Measurements from ENCODE around the gene GRK5. TPM values are rescaled to one million over a fixed set of nuclear protein-coding genes. Genes with fewer than 3 reads are reported as not detected.
A peak's percentile ranks its signal among the peaks of the same experiment; 100 is the strongest.

Gene GRK5
- total RNA-seq, 4 donors from 2014 or later = 6.0 to 111 (median 9.5) TPM

DNA sequence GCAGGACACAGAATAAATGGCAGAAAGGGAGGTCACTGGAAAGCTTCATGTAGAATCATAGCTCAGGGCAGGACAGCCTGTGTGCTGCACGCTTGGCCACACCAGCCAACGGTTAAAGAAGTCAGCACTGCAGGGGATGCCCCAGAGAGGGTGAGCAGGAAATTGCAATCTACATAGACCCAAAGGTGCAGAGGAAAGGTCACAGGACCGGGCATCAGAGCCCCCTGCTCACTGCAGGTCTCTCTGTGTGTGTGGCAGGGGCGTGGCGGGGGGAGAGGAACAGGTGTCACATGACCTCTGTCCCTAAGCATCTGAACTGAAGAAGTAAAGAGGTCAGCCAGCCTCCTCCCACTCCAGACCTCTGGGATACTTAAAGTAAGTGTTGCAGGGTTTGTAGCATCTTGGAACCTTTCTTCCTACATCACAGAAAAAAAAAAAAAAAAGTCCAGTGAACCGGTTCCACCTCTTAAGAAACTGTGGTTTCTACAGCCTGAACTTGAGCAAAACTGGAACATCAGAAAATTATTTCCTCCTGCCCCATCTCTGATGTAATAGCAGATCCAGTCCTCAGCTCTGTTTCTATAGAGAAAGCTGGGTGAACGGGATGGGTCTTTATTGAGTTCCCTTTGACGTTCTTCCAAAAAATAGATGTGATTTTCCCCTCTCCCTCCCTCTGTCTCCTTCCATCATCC, 270.9 kb downstream of the GRK5 start:
- Histone ChIP-seq H3K27ac (no peak overlapping the region), H3K36me3 (no peaks in the 10 kb centered on the region), H3K9me3 (no peaks in the 10 kb centered on the region), H3K27me3 (no peaks in the 10 kb centered on the region), H3K4me3 (no peak overlapping the region), H3K4me1 (no peaks in the 10 kb centered on the region)
- WGBS, 2 donors (ENCODE audit: low coverage in 1 of 2) = 31 to 47% methylated on average over 3 to 8 of the region's 8 CpGs
- no peak for TF ChIP-seq POLR2AphosphoS5 (IDR thresholded peaks at IDR 0.05)
- TF ChIP-seq POLR2A (IDR thresholded peaks at IDR 0.05) = no peak
- TF ChIP-seq EP300 (IDR thresholded peaks at IDR 0.05; ENCODE audit: low read depth) = no peak
- no peak for TF ChIP-seq CTCF (IDR thresholded peaks at IDR 0.05)
- in situ Hi-C loops (cut with MboI; ENCODE audit: low pct_ligation_motif_present in 1 of 4, low pct_unique_long_range_greater_than_20kb in 1 of 4, low sequenced_read_pairs in 3 of 4) = no loop called here
- intact Hi-C loops (cut with DNase I; ENCODE audit: low total_unique reads) = no loop called here
- no peak for DNase-seq

DNA sequence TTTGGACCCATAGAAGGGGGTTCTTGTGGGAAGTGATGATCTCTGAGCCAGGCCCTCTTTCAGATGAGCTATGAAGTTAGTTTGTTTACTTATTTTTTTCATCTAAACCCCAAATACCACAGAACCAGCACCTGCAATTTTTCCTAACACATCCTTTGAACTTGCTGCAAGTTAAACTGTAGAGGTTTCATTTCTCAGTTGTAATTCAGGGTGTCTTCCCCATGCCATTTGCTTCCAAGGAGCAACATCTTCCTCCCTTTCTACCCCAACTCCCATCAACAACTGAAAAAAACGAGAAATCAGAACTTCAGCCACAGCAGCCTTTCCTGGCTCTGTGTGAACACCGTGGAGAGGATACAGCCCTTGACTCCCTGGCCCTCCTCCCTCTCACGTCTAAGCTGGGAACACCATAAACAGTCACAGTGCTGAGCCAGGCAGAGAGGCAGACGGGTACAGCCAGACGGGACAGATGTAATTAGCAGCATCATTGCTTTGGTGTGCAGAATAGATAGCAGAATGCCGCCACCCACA, 271.5 kb downstream of the GRK5 start:
- no peaks in the 10 kb centered on the region for H3K4me1 ChIP-seq
- no peaks in the 10 kb centered on the region for H3K36me3 ChIP-seq
- in situ Hi-C loops (cut with MboI; ENCODE audit: low pct_ligation_motif_present in 1 of 4, low pct_unique_long_range_greater_than_20kb in 1 of 4, low sequenced_read_pairs in 3 of 4) (no loop called here), intact Hi-C loops (cut with DNase I; ENCODE audit: low total_unique reads) (no loop called here)
- WGBS, 2 donors (ENCODE audit: low coverage in 1 of 2) = 0 to 28% methylated on average over 1 to 6 of the region's 6 CpGs
- H3K27me3 ChIP-seq = no peaks in the 10 kb centered on the region
- no peak overlapping the region for H3K27ac ChIP-seq
- DNase-seq = no peak
- TF ChIP-seq POLR2A (IDR thresholded peaks at IDR 0.05) (no peak), POLR2AphosphoS5 (IDR thresholded peaks at IDR 0.05) (peak in 1 of 3 donors; percentile 17)
- H3K9me3 ChIP-seq = no peaks in the 10 kb centered on the region
- H3K4me3 ChIP-seq = no peak overlapping the region

DNA sequence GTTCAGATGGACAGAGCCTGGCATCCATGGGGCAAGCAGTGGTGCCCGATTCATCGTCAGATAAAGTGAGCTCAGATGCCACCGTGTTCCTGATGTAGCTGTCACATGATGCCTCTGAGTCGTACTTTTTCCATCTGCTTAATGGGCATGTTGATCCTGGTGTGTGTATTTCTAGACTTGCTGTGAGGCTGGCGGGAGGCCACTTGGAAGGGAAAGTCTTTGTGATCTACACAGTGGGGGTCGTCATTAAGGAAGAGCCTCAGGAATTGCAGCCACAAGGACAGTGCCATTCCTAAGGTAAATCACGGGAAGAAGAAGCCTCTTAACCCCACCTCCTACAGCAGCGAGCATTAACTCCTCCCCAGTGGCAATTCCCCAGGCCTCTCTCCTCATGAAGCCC, 272.2 kb downstream of the GRK5 start:
- H3K27me3 ChIP-seq = no peaks in the 10 kb centered on the region
- no peak for DNase-seq
- no peak overlapping the region for H3K27ac ChIP-seq
- no peaks in the 10 kb centered on the region for H3K36me3 ChIP-seq
- TF ChIP-seq POLR2A (IDR thresholded peaks at IDR 0.05) = no peak
- 61% methylated on average over 8 of the region's 8 CpGs; no CpG with 5 or more reads in 1 of the 2 donors for WGBS, 2 donors (ENCODE audit: low coverage in 1 of 2)
- in situ Hi-C loops (cut with MboI; ENCODE audit: low pct_ligation_motif_present in 1 of 4, low pct_unique_long_range_greater_than_20kb in 1 of 4, low sequenced_read_pairs in 3 of 4) (no loop called here), intact Hi-C loops (cut with DNase I; ENCODE audit: low total_unique reads) (no loop called here)
- no peaks in the 10 kb centered on the region for H3K4me1 ChIP-seq
- no peak overlapping the region for H3K4me3 ChIP-seq
- no peaks in the 10 kb centered on the region for H3K9me3 ChIP-seq

GRCh38 chr10:119480667-119481066, 273.3 kb downstream of the GRK5 start:
- Histone ChIP-seq H3K27ac (no peak overlapping the region), H3K9me3 (no peaks in the 10 kb centered on the region), H3K4me1 (no peaks in the 10 kb centered on the region), H3K4me3 (no peak overlapping the region), H3K36me3 (no peaks in the 10 kb centered on the region), H3K27me3 (no peaks in the 10 kb centered on the region)
- intact Hi-C loops (cut with DNase I; ENCODE audit: low total_unique reads) = no loop called here
- TF ChIP-seq POLR2AphosphoS5 (IDR thresholded peaks at IDR 0.05) = no peak
- TF ChIP-seq POLR2A (IDR thresholded peaks at IDR 0.05) = no peak
- no peak for TF ChIP-seq EP300 (IDR thresholded peaks at IDR 0.05; ENCODE audit: low read depth)
- no peak for TF ChIP-seq CTCF (IDR thresholded peaks at IDR 0.05)
- DNase-seq = no peak
- 0 to 60% methylated on average over 1 to 4 of the region's 4 CpGs for WGBS, 2 donors (ENCODE audit: low coverage in 1 of 2)
- in situ Hi-C loops (cut with MboI; ENCODE audit: low pct_ligation_motif_present in 1 of 4, low pct_unique_long_range_greater_than_20kb in 1 of 4, low sequenced_read_pairs in 3 of 4) = no loop called here

GRCh38 chr10:119481781-119482426, 274.5 kb downstream of the GRK5 start:
- Histone ChIP-seq H3K4me3 (no peak overlapping the region), H3K4me1 (no peaks in the 10 kb centered on the region), H3K27me3 (no peaks in the 10 kb centered on the region), H3K27ac (no peak overlapping the region), H3K36me3 (no peaks in the 10 kb centered on the region), H3K9me3 (no peaks in the 10 kb centered on the region)
- WGBS, 2 donors (ENCODE audit: low coverage in 1 of 2) = 60 to 93% methylated on average over 1 to 12 of the region's 12 CpGs
- in situ Hi-C loops (cut with MboI; ENCODE audit: low pct_ligation_motif_present in 1 of 4, low pct_unique_long_range_greater_than_20kb in 1 of 4, low sequenced_read_pairs in 3 of 4) (no loop called here), intact Hi-C loops (cut with DNase I; ENCODE audit: low total_unique reads) (no loop called here)
- DNase-seq = no peak
- TF ChIP-seq CTCF (IDR thresholded peaks at IDR 0.05) = no peak
- TF ChIP-seq EP300 (IDR thresholded peaks at IDR 0.05; ENCODE audit: low read depth) = no peak
- TF ChIP-seq POLR2A (IDR thresholded peaks at IDR 0.05) = no peak
- TF ChIP-seq POLR2AphosphoS5 (IDR thresholded peaks at IDR 0.05) = no peak
